Retina (tissue), 1 donor: Measurements from ENCODE around the gene PROB1.
"Not testable (repeated sequence)": the region's sequence is repeated elsewhere in the genome, so short reads cannot be mapped to it uniquely, and the experiment has no call there.

Experiments used
- DNase-seq: peaks from one replicate; pipeline ENCODE4 v3.0.0-alpha.2; 2016

PROB1 gene

DNA sequence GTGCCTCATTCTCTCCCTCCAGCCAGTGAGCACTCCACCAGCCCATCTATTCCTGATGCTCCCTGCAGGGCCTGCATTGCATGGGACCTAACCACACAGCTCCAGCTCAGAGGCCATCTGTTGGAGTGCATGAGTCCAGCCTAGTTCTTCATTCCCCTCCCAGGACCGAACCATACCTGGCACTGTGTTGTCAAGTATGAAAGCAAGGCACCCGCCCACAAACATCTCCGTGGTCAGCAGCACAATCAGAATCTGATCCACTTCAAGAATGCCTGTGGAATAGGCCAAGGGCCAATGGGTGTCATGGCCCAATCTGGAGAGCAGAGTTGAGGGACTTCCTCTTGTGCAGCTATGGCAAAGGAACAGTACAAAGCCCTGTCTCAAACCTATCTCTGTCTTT lies 17.7 kb downstream of the PROB1 start:
- DNase-seq, result no peak

DNA sequence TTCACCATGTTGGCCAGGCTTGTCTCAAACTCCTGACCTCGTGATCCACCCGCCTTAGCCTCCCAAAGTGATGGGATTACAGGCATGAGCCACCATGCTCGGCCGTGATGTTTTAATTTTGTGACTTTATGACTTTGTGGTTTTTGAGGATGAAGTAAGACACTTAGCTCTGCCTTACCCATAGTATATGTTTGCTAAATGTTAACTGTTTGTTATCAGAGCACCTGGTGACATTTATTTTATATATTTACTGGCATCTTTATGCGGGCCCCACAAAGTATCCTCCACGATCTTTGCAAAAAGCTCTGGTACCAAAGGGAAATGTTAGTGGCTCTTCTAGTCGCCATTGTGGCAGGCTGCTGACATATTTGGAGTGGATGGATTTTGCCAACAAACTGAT lies 18.5 kb downstream of the PROB1 start:
- DNase-seq, result no peak

DNA sequence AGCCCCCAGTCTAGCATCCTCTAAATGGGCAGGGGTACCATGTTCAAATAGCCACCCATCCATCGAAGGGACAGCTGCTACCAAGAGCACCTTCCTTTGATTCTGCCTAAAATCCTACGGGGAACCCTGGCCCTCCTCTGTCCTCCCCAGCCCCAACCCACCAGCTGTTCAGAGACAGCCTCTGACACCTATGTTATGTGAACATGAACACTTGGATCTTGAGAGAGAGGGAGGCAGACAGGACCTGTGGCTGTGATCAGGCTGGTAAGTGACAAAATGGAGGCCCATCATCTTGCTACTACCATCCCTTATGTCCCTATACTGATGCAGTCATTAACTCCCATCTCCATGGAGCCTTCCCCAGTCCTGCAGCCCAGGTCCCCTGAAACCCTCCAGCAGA lies 20.0 kb downstream of the PROB1 start:
- no peak for DNase-seq

DNA sequence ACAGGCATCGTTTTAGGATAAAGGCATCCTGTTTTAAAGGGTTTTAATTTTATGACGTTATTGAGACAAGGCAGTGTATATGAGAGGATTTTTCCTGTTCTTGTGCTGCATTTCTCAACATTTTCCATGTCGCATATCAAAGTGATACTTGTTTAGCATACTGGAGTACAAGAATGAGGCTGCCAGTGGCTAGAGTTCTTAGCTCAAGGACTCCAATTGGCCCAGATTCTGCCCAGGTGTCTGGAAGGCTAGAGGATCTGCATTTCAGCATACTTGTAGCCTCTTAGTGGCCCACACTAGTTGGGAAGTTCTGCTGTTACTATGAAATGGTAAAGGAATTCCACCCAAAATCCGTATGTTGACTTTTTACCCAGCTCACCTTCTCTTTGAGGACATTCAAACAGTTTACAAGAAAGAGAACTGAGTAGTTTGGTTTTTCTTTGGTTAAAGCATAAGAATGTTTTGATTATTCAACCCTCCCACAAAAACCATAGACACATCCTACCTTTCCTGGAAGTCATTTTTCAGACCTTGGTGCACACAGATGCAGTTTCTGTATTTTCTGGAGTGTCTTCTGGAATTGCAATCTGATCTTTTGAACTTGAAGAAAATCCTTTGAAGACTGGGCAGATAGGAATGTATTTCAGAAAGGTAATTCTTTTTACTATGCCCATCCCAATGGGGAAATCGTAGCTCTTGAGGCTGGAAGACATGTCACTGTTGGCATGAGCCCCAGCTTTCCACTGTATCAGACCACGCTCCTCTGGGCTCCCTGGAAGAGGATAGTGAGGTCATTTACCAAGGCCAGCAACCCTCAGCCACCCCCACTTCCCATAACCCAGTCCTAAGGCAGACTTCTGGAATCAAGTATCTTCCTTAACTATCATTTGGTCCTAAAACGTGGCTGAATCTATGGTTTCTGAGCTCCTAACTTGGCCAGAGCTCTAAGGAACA lies 23.1 kb downstream of the PROB1 start:
- no peak for DNase-seq

DNA sequence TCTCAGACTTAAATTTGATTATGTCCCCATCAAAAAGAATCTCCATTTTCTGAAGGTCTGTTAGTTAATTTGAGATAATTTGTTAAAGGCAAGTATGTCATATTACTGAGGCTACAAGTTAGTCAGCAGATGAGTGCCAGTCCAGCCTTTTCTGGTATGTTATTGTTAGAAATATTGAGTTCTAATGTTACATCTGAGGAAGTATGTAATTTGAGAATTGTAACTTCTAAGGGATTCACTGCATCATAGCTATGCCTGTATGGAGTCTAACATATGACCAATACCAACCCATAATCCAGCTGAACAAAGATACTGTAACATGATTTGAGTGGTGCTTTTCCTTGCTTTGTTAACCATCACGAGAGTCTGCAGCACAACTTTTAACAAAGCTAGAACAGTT lies 25.7 kb downstream of the PROB1 start:
- DNase-seq, result no peak

DNA sequence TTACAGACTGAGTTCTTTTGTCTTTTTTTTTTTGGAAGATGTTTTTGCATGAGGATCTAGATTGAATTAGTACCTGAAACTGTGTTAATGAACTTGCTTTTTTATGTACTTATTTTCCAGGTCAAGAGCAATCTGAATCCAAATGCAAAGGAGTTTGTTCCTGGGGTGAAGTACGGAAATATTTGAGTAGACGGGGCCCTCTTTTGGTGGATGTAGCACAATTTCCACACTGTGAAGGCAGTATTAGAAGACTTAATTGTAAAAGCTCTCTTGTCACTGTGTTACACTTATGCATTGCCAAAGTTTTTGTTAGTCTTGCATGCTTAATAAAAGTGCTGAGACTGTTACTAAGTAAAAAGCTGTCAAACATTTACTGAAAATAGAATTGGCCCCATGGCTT lies 26.3 kb downstream of the PROB1 start:
- DNase-seq, result no peak

DNA sequence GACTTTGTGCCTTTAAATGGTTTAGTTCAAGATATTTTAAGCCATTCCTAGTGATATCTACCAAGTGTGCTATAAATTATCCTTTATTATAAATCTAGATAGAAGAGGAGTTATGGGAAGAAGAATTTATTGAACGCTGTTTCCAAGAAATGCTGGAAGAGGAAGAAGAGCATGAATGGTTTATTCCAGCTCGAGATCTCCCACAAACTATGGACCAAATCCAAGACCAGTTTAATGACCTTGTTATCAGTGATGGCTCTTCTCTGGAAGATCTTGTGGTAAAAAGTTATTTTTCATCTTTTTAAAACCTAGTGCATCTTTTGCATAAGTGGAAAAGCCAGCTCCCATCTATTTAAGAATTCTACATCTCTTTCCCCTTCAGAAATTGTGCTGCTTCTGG lies 30.4 kb downstream of the PROB1 start:
- no peak for DNase-seq

DNA sequence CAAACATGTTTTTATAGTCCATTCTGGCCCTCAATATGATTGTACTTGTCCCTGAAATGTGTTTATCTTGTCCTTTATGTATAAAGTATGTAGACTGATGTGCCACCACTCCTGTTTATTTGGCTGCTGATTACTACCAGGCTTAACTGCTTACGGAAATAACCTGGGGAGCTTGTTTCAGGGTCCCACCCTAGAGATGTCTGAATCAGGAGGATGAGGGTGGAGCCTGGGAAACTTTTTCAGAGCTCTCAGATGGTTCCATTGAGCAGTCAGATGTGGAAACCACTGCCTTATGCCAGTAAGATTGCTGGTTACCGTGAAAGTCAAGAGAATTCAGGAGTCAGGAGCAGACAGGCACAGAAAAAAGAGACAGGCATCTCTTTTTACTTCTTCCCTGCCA lies 31.0 kb downstream of the PROB1 start:
- DNase-seq, result no peak

DNA sequence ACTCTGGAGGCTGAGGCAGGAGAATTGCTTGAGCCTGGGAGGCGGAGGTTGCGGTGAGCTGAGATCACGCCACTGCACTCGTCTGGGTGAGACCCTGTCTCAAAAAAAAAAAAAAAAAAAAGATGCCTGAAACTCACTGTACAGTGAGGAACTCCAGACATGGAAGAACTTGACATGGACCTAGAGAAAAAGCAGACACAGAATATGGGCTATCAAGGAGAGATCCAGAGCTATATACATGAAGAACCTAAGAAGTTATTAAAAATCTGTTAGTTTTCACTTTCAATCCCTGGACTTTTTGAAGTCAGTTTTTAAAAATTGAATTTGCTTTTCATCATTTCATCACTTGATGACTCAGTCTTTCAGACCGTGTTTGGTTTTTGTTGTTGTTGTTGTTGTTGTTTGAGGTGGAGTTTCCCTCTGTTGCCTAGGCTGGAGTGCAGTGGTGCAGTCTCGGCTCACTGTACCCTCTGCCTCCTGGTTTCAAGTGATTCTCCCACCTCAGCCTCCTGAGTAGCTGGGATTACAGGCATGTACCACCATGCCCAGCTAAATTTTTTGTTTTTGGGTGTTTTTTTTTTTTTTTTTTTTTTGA lies 33.0 kb downstream of the PROB1 start:
- no peak for DNase-seq

DNA sequence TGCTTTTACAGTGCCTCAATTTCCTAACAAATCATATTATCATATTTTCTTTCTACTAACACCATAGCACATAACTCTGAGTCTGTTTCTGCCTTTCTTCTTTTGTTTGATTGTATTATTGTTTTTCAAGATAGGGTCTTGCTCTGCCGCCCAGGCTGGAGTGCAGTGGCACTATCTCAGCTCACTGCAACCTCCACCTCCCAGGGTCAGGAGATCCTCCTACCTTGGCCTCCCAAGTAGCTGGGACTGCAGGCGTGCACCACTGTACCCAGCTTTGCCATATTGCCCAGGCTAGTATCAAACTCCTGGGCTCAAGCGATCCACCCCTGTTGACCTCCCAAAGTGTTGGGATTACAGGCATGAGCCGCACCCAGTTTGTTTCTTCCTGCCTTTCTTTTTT lies 34.5 kb downstream of the PROB1 start:
- DNase-seq, result no peak

DNA sequence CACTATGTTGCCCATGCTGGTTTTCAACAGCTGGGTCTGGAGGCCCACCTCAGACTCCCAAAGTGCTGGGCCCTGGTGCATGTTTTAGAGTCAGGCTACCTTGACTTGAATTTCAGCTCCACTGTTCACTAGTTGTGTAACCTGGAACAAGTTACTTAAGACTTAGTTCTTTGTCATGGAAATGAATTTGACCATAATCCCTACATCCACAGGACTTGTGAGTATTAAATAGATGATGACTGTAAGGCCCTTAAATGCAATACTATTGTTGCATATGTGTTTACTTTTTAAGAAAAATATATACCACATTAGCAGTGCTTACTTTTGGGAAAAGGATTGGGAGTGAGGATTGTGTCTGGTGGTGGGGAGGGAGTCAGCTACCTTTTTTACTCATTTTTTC lies 36.8 kb downstream of the PROB1 start:
- DNase-seq, result no peak

DNA sequence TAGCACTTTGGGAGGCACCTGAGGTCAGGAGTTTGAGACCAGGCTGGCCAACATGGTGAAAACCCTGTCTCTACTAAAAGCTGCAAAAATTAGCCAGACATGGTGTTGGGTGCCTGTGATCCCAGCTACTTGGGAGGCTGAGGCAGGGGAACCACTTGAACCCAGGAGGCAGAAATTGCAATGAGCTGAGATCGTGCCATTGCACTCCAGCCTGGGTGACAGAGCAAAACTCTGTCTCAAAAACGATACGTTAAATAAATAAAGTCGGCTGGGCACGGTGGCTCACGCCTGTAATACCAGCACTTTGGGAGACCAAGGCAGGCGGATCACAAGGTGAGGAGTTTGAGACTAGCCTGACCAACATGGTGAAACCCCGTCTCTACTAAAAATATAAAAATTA lies 39.0 kb downstream of the PROB1 start:
- not testable (repeated sequence) for DNase-seq

DNA sequence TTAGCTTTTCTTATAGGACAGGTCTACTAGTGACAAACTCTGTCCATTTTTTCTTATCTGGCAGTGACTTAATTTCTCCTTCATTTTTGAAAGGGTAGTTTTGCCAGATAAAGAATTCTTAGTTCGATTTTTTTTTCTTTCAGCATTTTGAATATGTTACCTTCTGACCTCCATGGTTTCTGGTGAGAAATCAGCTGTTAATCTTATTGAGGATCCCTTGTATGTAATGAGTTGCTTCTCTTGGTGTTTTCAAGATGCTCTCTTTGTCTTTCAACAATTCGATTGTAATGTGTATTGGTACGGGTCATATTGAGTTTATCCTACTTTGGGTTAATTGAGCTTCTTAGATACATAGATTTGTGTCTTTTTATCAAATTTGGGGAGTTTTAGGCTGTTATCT lies 40.7 kb downstream of the PROB1 start:
- no peak for DNase-seq

DNA sequence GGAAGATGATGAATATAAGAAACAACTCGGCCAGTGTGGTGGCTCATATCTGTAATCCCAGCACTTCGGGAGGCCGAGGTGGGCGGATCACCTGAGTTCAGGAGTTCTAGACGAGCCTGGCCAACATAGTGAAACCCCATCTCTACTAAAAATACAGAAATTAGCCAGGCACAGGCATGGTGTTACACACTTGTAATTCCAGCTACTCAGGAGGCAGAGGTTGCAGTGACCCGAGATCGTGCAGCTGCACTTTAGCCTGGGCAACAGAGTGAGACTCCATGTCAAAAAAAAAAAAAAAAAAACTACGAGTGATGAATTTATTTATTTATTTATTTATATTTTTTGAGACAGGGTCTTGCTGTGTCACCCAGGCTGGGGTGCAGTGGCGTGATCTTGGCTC lies 47.0 kb downstream of the PROB1 start:
- not testable (repeated sequence) for DNase-seq

DNA sequence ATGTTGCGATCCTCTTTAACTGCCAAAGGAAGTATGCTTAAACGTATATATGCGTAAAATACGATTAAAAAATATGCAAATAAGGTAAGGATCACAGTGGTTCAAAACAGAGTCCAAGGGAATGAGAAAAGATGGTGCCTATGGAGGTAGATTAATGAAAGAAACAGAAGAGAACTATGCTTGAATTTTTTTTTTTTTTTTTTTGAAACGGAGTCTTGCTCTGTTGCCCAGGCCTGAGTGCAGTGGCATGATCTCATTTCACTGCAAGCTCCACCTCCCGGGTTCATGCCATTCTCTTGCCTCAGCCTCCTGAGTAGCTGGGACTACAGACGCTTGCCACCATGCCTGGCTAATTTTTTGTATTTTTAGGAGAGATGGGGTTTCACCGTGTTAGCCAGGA lies 49.5 kb downstream of the PROB1 start:
- not testable (repeated sequence) for DNase-seq

DNA sequence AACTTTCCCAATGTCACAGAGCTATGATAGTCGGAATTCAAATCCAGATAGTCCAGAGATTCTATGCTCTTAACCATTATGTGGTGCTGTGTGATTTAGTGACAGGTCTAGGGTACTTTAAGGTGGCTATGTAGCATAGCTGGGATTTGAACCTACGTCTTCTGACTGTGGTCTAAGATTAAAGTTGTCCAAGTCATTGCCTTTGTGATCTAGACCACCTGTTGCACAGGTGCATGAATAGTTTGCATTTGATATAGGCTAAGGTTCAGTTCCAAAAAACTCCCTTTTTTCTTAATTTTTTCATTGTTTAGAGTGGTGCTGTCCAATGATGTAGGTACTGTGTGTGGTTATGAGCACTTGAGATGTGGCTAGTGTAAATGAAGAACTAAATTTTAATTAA lies 50.7 kb downstream of the PROB1 start:
- no peak for DNase-seq

DNA sequence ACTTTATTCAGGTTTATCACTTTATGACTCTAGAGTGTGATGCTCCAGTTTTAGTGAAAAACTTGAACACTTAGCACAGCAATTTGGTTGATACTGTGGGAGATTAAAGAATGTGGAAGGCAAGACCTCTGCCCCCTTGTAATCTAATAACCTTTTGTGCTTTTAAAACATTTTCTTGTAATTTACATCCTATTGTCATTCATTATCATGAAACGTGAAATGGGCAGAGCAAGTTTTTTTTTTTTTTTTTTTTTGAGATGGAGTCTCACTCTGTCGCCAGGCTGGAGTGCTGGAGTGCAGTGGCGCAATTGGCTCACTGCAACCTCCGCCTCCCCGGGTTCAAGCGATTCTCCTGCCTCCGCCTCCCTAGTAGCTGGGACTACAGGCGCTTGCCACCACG lies 51.4 kb downstream of the PROB1 start:
- no peak for DNase-seq

DNA sequence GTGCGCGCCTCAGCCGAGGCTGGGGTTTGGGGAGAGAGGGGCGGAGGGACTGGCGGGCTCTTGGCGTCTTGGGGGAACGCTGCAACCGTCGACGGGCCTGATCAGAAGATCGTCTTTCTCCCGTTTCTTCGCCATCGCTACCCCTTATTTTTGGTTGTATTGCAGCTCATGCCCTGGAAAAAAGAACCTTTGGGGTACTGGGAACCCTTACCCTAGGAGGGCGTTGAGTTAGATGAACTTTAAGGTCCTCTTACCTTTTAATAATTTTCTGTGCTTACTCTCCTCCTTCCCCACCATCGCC lies 52.5 kb downstream of the PROB1 start:
- DNase-seq, result no peak

DNA sequence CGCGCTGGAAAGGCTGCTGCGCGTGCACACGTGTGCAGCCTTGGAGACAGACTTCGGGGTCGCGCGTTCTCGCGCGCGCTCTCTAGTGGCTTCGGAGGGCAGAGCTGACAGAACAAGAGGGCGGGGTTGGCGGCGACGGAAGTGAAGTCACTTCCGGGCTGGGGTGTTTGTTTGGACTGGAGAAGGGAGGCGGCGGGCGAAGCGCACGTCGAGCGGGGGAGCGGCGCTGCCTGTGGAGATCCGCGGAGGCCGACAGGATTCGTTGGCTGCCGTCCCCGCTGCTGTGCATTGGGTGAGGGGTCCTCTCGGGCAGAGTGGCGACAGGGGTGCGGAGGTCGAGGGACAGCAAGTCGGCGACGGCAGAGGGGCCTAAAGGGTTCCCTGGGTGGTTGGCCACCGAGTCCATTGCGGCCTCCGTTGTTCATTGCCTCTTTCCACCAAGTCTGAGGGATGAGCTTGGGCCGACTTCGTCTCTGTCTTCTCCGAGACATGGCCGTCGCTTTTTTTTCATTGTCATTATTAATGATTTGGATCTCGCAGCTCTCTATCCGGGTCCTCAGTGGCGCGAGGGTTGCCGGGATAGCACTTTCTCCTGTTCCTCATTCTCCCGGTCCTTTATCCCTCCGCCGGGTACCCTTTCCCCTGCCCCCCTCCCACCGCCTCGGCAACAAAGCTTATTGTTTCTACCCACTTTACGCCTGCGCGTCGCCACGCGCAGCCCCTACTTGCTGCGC lies 53.0 kb downstream of the PROB1 start, which contains the start of gene PAIP2:
PAIP2 (plus strand) TSS at position 166 of the 734 bp plus-strand sequence. CDS start 21,931 bp downstream, outside the sequence.
- peak; percentile 100 for DNase-seq

DNA sequence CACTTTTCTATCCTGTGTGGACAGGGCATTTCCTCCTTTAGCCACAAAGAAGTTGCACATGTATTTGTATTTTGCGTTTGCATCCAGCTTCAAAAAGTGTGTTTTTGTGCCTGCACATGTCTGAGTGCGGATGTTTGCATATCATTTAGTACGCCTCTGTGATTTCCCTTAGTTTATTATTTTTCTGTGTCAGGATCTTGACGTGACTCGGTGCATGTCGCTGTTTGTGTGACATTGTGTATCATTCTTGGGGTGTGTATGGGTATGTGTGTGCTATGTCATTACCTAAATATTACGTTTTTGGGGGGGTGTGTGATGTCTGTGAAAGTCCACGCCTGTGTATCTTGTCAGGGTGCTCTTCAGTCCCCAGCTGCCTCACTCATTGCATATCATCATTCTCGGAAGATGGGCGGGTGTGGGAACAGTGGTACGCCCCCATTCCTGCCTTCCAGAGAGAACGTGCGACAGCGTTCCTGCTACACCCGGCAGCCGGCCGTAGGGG lies 53.7 kb downstream of the PROB1 start:
- no peak for DNase-seq
